ENCODE results near the gene COL1A2. TPM values are rescaled to one million over a fixed set of nuclear protein-coding genes. Genes with fewer than 3 reads are reported as not detected.

COL1A2 gene
- total and polyA plus RNA-seq, 2 donors from 2014 or later, result 51.4 to 149 TPM

DNA sequence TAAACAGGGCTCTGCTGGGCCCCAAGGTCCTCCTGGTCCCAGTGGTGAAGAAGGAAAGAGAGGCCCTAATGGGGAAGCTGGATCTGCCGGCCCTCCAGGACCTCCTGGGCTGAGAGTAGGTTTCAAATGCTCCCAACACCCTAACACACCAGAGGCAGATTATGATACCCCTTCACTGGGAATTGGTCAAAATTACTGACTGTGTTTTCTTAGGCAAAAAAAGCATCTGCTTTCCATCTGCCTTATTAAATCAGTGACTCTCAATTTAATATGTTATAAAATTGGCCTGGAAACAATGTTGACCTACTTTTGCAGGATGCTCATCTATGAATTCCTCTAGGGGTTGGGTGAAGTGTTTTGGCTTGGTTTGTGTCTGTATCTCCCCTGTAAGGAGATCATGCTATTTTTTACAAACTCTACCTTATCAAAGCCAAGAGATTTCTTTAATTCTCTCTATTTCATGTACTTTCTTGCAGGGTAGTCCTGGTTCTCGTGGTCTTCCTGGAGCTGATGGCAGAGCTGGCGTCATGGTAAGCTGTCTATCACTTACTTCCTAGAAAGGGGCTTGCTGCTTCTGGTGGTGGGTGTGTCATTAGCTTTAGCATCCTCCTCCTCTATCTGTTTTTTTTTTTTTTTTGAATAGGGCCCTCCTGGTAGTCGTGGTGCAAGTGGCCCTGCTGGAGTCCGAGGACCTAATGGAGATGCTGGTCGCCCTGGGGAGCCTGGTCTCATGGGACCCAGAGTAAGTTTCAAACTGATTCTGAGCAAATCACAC lies 15.9 kb downstream of the COL1A2 start:
- Histone ChIP-seq H3K27ac (ENCODE audit: low read depth in 2 of 2, low read length in 2 of 2) (no peak overlapping the region), H3K36me3 (ENCODE audit: control insufficient read depth in 2 of 3, insufficient read depth in 3 of 3, low read length in 3 of 3) (peaks cover 0 to 10% (median 0%) of the 10 kb centered on the region in 3 donors)

DNA sequence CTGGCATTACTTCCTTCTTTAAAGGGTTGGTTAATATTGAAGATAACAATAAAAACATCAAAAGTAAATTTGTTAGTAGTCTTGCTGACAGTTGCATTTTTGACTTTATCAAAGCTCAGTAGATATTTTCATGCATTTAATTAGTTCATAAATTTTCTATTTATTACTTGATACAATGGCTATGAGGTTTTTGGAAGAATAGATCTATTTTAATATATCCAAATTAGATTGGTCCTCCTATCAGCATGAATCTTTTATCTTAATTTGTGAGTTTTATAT lies 16.4 kb downstream of the COL1A2 start:
- H3K27ac ChIP-seq (ENCODE audit: low read depth in 2 of 2, low read length in 2 of 2), result no peak overlapping the region

More for the DNA sequence above, 15.9 kb downstream of the COL1A2 start:
- intact Hi-C loops (cut with DNase I), result no loop called here
- no peaks in the 10 kb centered on the region for H3K9me3 ChIP-seq (ENCODE audit: control insufficient read depth in 2 of 3, insufficient read depth in 1 of 3, low read length in 3 of 3)
- H3K4me1 ChIP-seq (ENCODE audit: control insufficient read depth in 2 of 3, insufficient read depth in 2 of 3, low read depth in 1 of 3, low read length in 3 of 3), result no peaks in the 10 kb centered on the region
- DNase-seq, result no peak
- TF ChIP-seq, protein P1, sequence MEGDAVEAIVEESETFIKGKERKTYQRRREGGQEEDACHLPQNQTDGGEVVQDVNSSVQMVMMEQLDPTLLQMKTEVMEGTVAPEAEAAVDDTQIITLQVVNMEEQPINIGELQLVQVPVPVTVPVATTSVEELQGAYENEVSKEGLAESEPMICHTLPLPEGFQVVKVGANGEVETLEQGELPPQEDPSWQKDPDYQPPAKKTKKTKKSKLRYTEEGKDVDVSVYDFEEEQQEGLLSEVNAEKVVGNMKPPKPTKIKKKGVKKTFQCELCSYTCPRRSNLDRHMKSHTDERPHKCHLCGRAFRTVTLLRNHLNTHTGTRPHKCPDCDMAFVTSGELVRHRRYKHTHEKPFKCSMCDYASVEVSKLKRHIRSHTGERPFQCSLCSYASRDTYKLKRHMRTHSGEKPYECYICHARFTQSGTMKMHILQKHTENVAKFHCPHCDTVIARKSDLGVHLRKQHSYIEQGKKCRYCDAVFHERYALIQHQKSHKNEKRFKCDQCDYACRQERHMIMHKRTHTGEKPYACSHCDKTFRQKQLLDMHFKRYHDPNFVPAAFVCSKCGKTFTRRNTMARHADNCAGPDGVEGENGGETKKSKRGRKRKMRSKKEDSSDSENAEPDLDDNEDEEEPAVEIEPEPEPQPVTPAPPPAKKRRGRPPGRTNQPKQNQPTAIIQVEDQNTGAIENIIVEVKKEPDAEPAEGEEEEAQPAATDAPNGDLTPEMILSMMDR (IDR thresholded peaks at IDR 0.05; ENCODE audit: borderline replicate concordance, extremely low read depth, insufficient read depth), result no peak
- no peak for FAIRE-seq
- no peak overlapping the region for H3K9ac ChIP-seq (ENCODE audit: low read length in 3 of 3)
- H3K27me3 ChIP-seq (ENCODE audit: control insufficient read depth, insufficient read depth, low read length), result no peaks in the 10 kb centered on the region
- no peak overlapping the region for H3K4me3 ChIP-seq (ENCODE audit: low read length in 3 of 3)

DNA sequence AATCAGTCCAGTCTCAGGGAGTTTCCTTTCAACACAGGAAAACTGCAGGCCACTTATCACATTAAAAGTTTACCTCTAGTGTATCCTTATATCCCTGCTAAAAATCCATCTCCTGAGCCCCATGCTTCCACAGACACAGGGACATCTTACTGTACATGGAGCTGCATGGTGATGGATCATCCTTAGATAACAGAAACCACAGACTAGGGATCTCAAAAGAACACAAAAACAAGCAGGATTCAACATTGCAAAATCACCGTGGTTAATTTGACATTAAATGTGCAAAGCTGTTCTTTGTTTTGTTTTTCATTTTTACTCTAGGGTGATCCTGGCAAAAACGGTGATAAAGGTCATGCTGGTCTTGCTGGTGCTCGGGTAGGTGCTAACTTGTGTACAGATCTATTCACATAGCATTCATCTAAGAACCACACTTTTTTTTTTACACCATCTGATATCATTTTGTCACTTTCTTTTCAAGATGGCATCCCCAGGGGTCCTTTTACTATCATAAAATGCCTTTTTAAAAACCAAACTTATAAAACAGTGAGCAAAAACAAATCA lies 18.1 kb downstream of the COL1A2 start:
- H3K27ac ChIP-seq (ENCODE audit: low read depth in 2 of 2, low read length in 2 of 2), result no peak overlapping the region
- no peaks in the 10 kb centered on the region for H3K27me3 ChIP-seq (ENCODE audit: control insufficient read depth, insufficient read depth, low read length)
- H3K4me3 ChIP-seq (ENCODE audit: low read length in 3 of 3), result no peak overlapping the region
- H3K9me3 ChIP-seq (ENCODE audit: control insufficient read depth in 2 of 3, insufficient read depth in 1 of 3, low read length in 3 of 3), result no peaks in the 10 kb centered on the region
- intact Hi-C loops (cut with DNase I), result no loop called here
- no peaks in the 10 kb centered on the region for H3K4me1 ChIP-seq (ENCODE audit: control insufficient read depth in 2 of 3, insufficient read depth in 2 of 3, low read depth in 1 of 3, low read length in 3 of 3)
- DNase-seq (no peak), FAIRE-seq (no peak)
- peaks cover 0 to 12% (median 4%) of the 10 kb centered on the region in 3 donors for H3K36me3 ChIP-seq (ENCODE audit: control insufficient read depth in 2 of 3, insufficient read depth in 3 of 3, low read length in 3 of 3)
- TF ChIP-seq, protein P1 (IDR thresholded peaks at IDR 0.05; ENCODE audit: borderline replicate concordance, extremely low read depth, insufficient read depth), result no peak
- H3K9ac ChIP-seq (ENCODE audit: low read length in 3 of 3), result no peak overlapping the region

More for the DNA sequence above, 16.4 kb downstream of the COL1A2 start:
- H3K36me3 ChIP-seq (ENCODE audit: control insufficient read depth in 2 of 3, insufficient read depth in 3 of 3, low read length in 3 of 3), result peaks cover 0 to 10% (median 0%) of the 10 kb centered on the region in 3 donors
- DNase-seq, result no peak
- H3K9me3 ChIP-seq (ENCODE audit: control insufficient read depth in 2 of 3, insufficient read depth in 1 of 3, low read length in 3 of 3), result no peaks in the 10 kb centered on the region
- no peak overlapping the region for H3K9ac ChIP-seq (ENCODE audit: low read length in 3 of 3)
- FAIRE-seq, result no peak
- TF ChIP-seq, protein P1 (IDR thresholded peaks at IDR 0.05; ENCODE audit: borderline replicate concordance, extremely low read depth, insufficient read depth), result no peak
- H3K4me1 ChIP-seq (ENCODE audit: control insufficient read depth in 2 of 3, insufficient read depth in 2 of 3, low read depth in 1 of 3, low read length in 3 of 3), result no peaks in the 10 kb centered on the region
- intact Hi-C loops (cut with DNase I), result no loop called here
- H3K4me3 ChIP-seq (ENCODE audit: low read length in 3 of 3), result no peak overlapping the region
- no peaks in the 10 kb centered on the region for H3K27me3 ChIP-seq (ENCODE audit: control insufficient read depth, insufficient read depth, low read length)

Data from kidney (tissue), 14 donors.